IPS-20b (cell line): Measurements from ENCODE around the gene KCNA2.

Source experiments
- H3K27ac ChIP-seq: one replicate; pipeline ENCODE4 v1.5.1; 2013; ENCODE audit warnings: low read length
- H3K27me3 ChIP-seq: 2 replicates; pipeline ENCODE4 v1.6.1; 2013; ENCODE audit warnings: mild to moderate bottlenecking, low read length, inconsistent platforms; ENCODE audit not compliant: insufficient read depth
- H3K36me3 ChIP-seq: 2 replicates; pipeline ENCODE4 v1.6.1; 2013; ENCODE audit warnings: low read depth, mild to moderate bottlenecking, inconsistent platforms, low read length, moderate library complexity; ENCODE audit not compliant: insufficient read depth
- H3K4me1 ChIP-seq: 2 replicates; pipeline ENCODE4 v1.6.1; 2013; ENCODE audit warnings: mild to moderate bottlenecking, control low read depth, inconsistent platforms, low read length, moderate library complexity; ENCODE audit not compliant: insufficient read depth
- H3K4me3 ChIP-seq: 2 replicates; pipeline ENCODE4 v1.5.1; 2013; ENCODE audit warnings: mild to moderate bottlenecking, low read length, inconsistent platforms
- H3K9ac ChIP-seq: 2 replicates; pipeline ENCODE4 v1.6.1; 2013; ENCODE audit warnings: low read depth, mild to moderate bottlenecking, inconsistent platforms, low read length, moderate library complexity
- H3K9me3 ChIP-seq: 2 replicates; pipeline ENCODE4 v1.6.1; 2013; ENCODE audit warnings: mild to moderate bottlenecking, low read depth, low read length, inconsistent platforms; ENCODE audit not compliant: insufficient read depth

KCNA2 gene

GRCh38 chr1:110595353-110595710 lies 10.8 kb downstream of the KCNA2 start:
- no peaks in the 10 kb centered on the region for H3K36me3 ChIP-seq
- 0 out of 2 replicates have a peak, but pooled peaks cover 3% of the 10 kb centered on the region for H3K4me1 ChIP-seq
- H3K9ac ChIP-seq: no peak overlapping the region
- H3K4me3 ChIP-seq: no peak overlapping the region
- H3K27me3 ChIP-seq: peaks cover 22% of the 10 kb centered on the region
- H3K27ac ChIP-seq: no peak overlapping the region
- no peaks in the 10 kb centered on the region for H3K9me3 ChIP-seq

GRCh38 chr1:110594456-110595352 lies 11.5 kb downstream of the KCNA2 start:
- Histone ChIP-seq H3K36me3 (no peaks in the 10 kb centered on the region), H3K9ac (no peak overlapping the region), H3K9me3 (no peaks in the 10 kb centered on the region), H3K27ac (no peak overlapping the region), H3K27me3 (peaks cover 23% of the 10 kb centered on the region), H3K4me1 (0 out of 2 replicates have a peak, but pooled peaks cover 3% of the 10 kb centered on the region), H3K4me3 (no peak overlapping the region)

- Histone ChIP-seq H3K27me3 (peaks cover 25% of the 10 kb centered on the region), H3K36me3 (no peaks in the 10 kb centered on the region), H3K9me3 (no peaks in the 10 kb centered on the region), H3K27ac (no peak overlapping the region), H3K4me1 (0 out of 2 replicates have a peak, but pooled peaks cover 3% of the 10 kb centered on the region), H3K4me3 (no peak overlapping the region), H3K9ac (no peak overlapping the region)
Measured at GRCh38 chr1:110593902-110594301, 12.3 kb downstream of the KCNA2 start.

- Histone ChIP-seq H3K4me3 (no peak overlapping the region), H3K36me3 (no peaks in the 10 kb centered on the region), H3K9me3 (no peaks in the 10 kb centered on the region), H3K27ac (no peak overlapping the region), H3K9ac (no peak overlapping the region), H3K4me1 (0 out of 2 replicates have a peak, but pooled peaks cover 3% of the 10 kb centered on the region), H3K27me3 (peaks cover 29% of the 10 kb centered on the region)
Measured at GRCh38 chr1:110591956-110592355, 14.2 kb downstream of the KCNA2 start.

GRCh38 chr1:110588991-110589390 lies 17.2 kb downstream of the KCNA2 start:
- Histone ChIP-seq H3K36me3 (no peaks in the 10 kb centered on the region), H3K4me1 (no peaks in the 10 kb centered on the region), H3K9ac (no peak overlapping the region), H3K27ac (no peak overlapping the region), H3K9me3 (no peaks in the 10 kb centered on the region), H3K27me3 (peaks cover 12% of the 10 kb centered on the region; the same call in 1 of the 2 replicates), H3K4me3 (no peak overlapping the region)

GRCh38 chr1:110588486-110588885 lies 17.7 kb downstream of the KCNA2 start:
- Histone ChIP-seq H3K9ac (no peak overlapping the region), H3K27me3 (peaks cover 12% of the 10 kb centered on the region; the same call in 1 of the 2 replicates), H3K4me3 (no peak overlapping the region), H3K36me3 (no peaks in the 10 kb centered on the region), H3K27ac (no peak overlapping the region), H3K4me1 (no peaks in the 10 kb centered on the region), H3K9me3 (no peaks in the 10 kb centered on the region)

GRCh38 chr1:110587906-110588305 lies 18.3 kb downstream of the KCNA2 start:
- Histone ChIP-seq H3K9ac (no peak overlapping the region), H3K9me3 (no peaks in the 10 kb centered on the region), H3K27ac (no peak overlapping the region), H3K27me3 (peaks cover 12% of the 10 kb centered on the region; the same call in 1 of the 2 replicates), H3K36me3 (no peaks in the 10 kb centered on the region), H3K4me3 (no peak overlapping the region), H3K4me1 (no peaks in the 10 kb centered on the region)

- Histone ChIP-seq H3K9ac (no peak overlapping the region), H3K9me3 (no peaks in the 10 kb centered on the region), H3K4me1 (no peaks in the 10 kb centered on the region), H3K27me3 (peaks cover 12% of the 10 kb centered on the region; the same call in 1 of the 2 replicates), H3K27ac (no peak overlapping the region), H3K4me3 (no peak overlapping the region), H3K36me3 (no peaks in the 10 kb centered on the region)
Measured at GRCh38 chr1:110585481-110585880, 20.7 kb downstream of the KCNA2 start.

- Histone ChIP-seq H3K36me3 (no peaks in the 10 kb centered on the region), H3K4me3 (no peak overlapping the region), H3K27ac (no peak overlapping the region), H3K9ac (no peak overlapping the region), H3K9me3 (no peaks in the 10 kb centered on the region), H3K27me3 (peaks cover 22% of the 10 kb centered on the region), H3K4me1 (no peaks in the 10 kb centered on the region)
Measured at GRCh38 chr1:110584045-110584444, 22.1 kb downstream of the KCNA2 start.

GRCh38 chr1:110583505-110583904 lies 22.7 kb downstream of the KCNA2 start:
- no peak overlapping the region for H3K9ac ChIP-seq
- no peaks in the 10 kb centered on the region for H3K36me3 ChIP-seq
- H3K4me1 ChIP-seq: no peaks in the 10 kb centered on the region
- H3K9me3 ChIP-seq: 0 out of 2 replicates have a peak, but pooled peaks cover 3% of the 10 kb centered on the region
- H3K27me3 ChIP-seq: peaks cover 16% of the 10 kb centered on the region
- no peak overlapping the region for H3K27ac ChIP-seq
- H3K4me3 ChIP-seq: no peak overlapping the region

GRCh38 chr1:110582378-110582777 lies 23.8 kb downstream of the KCNA2 start:
- Histone ChIP-seq H3K4me1 (no peaks in the 10 kb centered on the region), H3K9me3 (0 out of 2 replicates have a peak, but pooled peaks cover 3% of the 10 kb centered on the region), H3K27ac (no peak overlapping the region), H3K36me3 (no peaks in the 10 kb centered on the region), H3K9ac (no peak overlapping the region), H3K4me3 (no peak overlapping the region), H3K27me3 (peaks cover 20% of the 10 kb centered on the region)

- Histone ChIP-seq H3K9me3 (0 out of 2 replicates have a peak, but pooled peaks cover 3% of the 10 kb centered on the region), H3K9ac (no peak overlapping the region), H3K4me3 (no peak overlapping the region), H3K4me1 (no peaks in the 10 kb centered on the region), H3K27ac (no peak overlapping the region), H3K27me3 (peaks cover 27% of the 10 kb centered on the region), H3K36me3 (no peaks in the 10 kb centered on the region)
Measured at GRCh38 chr1:110581682-110582145, 24.4 kb downstream of the KCNA2 start.
